H1 (cell line): ENCODE data around the gene ADNP2.

Experiments
- ATF2 ChIP-seq: IDR thresholded peaks from 2 replicates; pipeline ENCODE4 v1.6.1; 2012; ENCODE audit warnings: low read length, inconsistent platforms
- CTCF ChIP-seq, 3 experiments: IDR thresholded peaks; 1 replicate in 2 of 3; 2 replicates in 1 of 3; pipeline versions ENCODE4 v1.5.1 to v1.6.1; 2011; ENCODE audit warnings: low read length in 3 of 3, mild to moderate bottlenecking in 3 of 3, inconsistent platforms in 2 of 3, low read depth in 1 of 3, moderate library complexity in 1 of 3; ENCODE audit not compliant: insufficient read depth in 1 of 3; ENCODE audit errors: control extremely low read depth in 1 of 3
- JUN ChIP-seq: IDR thresholded peaks from 2 replicates; pipeline ENCODE4 v1.6.1; 2011; ENCODE audit warnings: low read depth, mild to moderate bottlenecking, improper control_type of control experiment, low read length
- JUND ChIP-seq: IDR thresholded peaks from 2 replicates; pipeline ENCODE4 v1.6.1; 2011; ENCODE audit warnings: mild to moderate bottlenecking, improper control_type of control experiment, low read length
- KDM1A ChIP-seq: fragments of 200-600, 300-600 bp; sonication (generic); IDR thresholded peaks from 2 replicates; pipeline ENCODE4 v1.7.1; 2016; ENCODE audit warnings: mild to moderate bottlenecking, low read length, borderline replicate concordance
- MAX ChIP-seq: IDR thresholded peaks from 2 replicates; pipeline ENCODE4 v1.6.1; 2012; ENCODE audit warnings: inconsistent platforms
- POLR2A ChIP-seq, 2 experiments: IDR thresholded peaks; 1 replicate in 1 of 2; 2 replicates in 1 of 2; pipeline ENCODE4 v1.6.1; 2011; ENCODE audit warnings: low read depth in 2 of 2, low read length in 2 of 2, mild to moderate bottlenecking in 2 of 2; ENCODE audit errors: control extremely low read depth in 1 of 2
- POLR2AphosphoS5 ChIP-seq: IDR thresholded peaks from 2 replicates; pipeline ENCODE4 v1.6.1; 2011; ENCODE audit warnings: low read depth, low read length
- SIN3A ChIP-seq, 2 experiments: IDR thresholded peaks in 1 of 2; conservative IDR thresholded peaks in 1 of 2; 2 replicates each; pipeline ENCODE4 v1.6.1; 2011 to 2012; ENCODE audit warnings: low read length in 2 of 2, improper control_type of control experiment in 1 of 2, low read depth in 1 of 2, mild to moderate bottlenecking in 1 of 2
- TAF1 ChIP-seq: IDR thresholded peaks from 2 replicates; pipeline ENCODE4 v1.6.1; 2011; ENCODE audit warnings: mild to moderate bottlenecking, low read depth, low read length
- TEAD4 ChIP-seq: IDR thresholded peaks from 2 replicates; pipeline ENCODE4 v1.6.1; 2012; ENCODE audit warnings: low read depth, low read length, inconsistent platforms, mixed read lengths
- USF2 ChIP-seq: IDR thresholded peaks from 2 replicates; pipeline ENCODE4 v1.6.1; 2011; ENCODE audit warnings: low read length, improper control_type of control experiment
- ZNF274 ChIP-seq: IDR thresholded peaks from 2 replicates; pipeline ENCODE4 v1.7.0; 2012; ENCODE audit warnings: low read length, borderline replicate concordance; ENCODE audit errors: extremely low read depth

GRCh38 chr18:80185545-80185944 is 76.5 kb downstream of the ADNP2 start:
- TF ChIP-seq USF2 = no peak
- TF ChIP-seq CTCF (IDR thresholded peaks at IDR 0.05; ENCODE audit: control extremely low read depth in 1 of 3, insufficient read depth in 1 of 3, low read depth in 1 of 3, low read length in 3 of 3) = no peak
- TF ChIP-seq JUN = no peak
- TF ChIP-seq KDM1A = no peak
- TF ChIP-seq ATF2 = no peak
- TF ChIP-seq POLR2AphosphoS5 = no peak
- no peak for TF ChIP-seq TEAD4
- no peak for TF ChIP-seq JUND
- TF ChIP-seq SIN3A (conservative IDR thresholded peaks at IDR 0.05 in 1 of 2, IDR thresholded peaks at IDR 0.05 in 1 of 2; ENCODE audit: low read depth in 1 of 2, low read length in 2 of 2) = no peak
- TF ChIP-seq POLR2A (IDR thresholded peaks at IDR 0.05; ENCODE audit: control extremely low read depth in 1 of 2, low read depth in 2 of 2, low read length in 2 of 2) = no peak
- TF ChIP-seq ZNF274 = no peak
- no peak for TF ChIP-seq MAX
- no peak for TF ChIP-seq TAF1
